GM18507 (cell line): ENCODE data around the gene TEX13B.
"Not testable (repeated sequence)": the region's sequence is repeated elsewhere in the genome, so short reads cannot be mapped to it uniquely, and the experiment has no call there.

Experiments used
- DNase-seq: peaks from one replicate; pipeline ENCODE4 v3.0.0; 2011; ENCODE audit warnings: low read depth; ENCODE audit not compliant: insufficient read length; ENCODE audit errors: extremely low spot score
- FAIRE-seq: peaks from 2 replicates; lab custom pipeline; 2011; peaks lifted over from hg19 to GRCh38; lab: Jason Lieb, UNC

The TEX13B gene

GRCh38 chrX:107955337-107955736, 26.8 kb downstream of the TEX13B start:
- not testable (repeated sequence) for DNase-seq, FAIRE-seq

DNA sequence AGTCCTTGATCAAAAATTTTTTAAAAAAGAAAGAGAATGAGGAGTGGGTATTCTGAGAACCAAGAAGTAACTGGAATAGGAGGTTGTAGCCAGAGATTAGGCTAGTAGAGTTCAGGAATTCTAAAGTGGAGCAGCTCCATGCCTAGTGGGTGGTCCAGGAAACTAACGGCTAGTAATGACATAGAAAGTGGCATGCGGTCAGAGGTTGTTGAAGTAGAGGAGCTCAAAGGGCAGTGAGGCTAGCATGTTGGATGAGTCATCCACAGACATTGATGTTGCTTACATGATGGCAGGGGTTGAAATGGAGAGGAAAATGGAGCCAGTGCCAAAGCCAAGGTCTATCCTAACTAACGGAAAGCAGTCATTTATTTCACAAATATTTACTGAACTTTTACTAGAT, 42.1 kb downstream of the TEX13B start:
- FAIRE-seq (no peak), DNase-seq (no peak)

DNA sequence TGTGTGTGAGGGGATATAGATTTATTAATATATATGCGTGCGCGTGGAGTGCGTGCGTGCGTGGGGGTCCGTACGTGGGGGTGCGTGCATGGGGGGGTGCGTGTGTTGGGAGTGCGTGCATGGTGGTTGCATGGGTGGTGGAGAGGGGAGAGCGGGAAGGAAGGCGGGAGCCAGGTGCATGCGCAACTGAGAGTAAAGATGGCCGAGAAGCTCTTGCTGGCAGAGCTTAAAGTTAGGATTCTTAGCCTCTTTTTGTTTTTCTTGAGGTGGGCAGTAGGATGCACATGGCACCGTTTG, 45.8 kb downstream of the TEX13B start:
- FAIRE-seq (no peak), DNase-seq (no peak)

GRCh38 chrX:107935664-107936433, 46.3 kb downstream of the TEX13B start:
- FAIRE-seq = no peak
- DNase-seq = no peak

DNA sequence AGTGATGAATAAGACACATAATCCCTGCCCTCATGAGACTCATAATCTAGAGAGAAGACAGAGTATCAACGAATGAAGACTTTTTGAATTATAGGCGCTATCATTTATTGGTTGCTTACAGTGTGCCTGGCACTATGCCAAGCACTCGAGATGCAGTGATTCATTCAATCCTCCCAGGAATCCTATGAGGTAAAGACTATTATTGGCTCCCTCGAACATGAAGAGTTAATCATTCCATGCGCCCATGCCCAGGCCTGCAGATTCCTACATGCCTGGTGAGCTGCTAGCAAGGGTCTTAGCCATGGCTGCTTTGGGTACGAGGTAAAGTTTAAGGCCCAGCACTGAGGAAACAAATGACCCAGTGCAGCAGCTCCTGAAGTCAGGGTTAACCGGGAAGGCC, 47.0 kb downstream of the TEX13B start:
- DNase-seq = no peak
- FAIRE-seq = no peak

DNA sequence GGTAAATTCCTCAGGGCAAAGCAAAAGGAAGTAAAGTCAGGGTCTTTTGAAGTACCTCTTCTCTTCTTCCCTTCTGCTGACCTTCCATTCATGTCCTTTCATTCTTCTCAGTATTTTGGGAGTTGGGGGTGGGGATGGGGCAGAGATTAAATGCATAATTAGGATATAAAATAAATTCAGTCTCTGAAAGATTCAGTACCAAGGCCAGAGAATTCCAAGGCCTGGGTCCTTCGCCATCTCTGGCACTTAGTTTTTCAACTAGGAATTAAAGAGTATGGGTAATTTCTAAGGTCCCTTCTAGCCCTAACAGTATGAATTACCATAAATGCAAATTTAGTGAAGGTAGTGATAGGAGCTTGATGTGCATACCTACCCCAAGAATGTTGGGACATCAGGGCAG, 47.9 kb downstream of the TEX13B start:
- DNase-seq = no peak
- no peak for FAIRE-seq
